ENCODE data around the gene MAGI1.

Gene MAGI1

GRCh38 chr3:65946438-65946837 is 92.3 kb downstream of the MAGI1 start:
- Histone ChIP-seq H3K27ac (replicated peaks) (no peak overlapping the region), H3K27me3 (ENCODE audit: insufficient read depth, poor library complexity, severe bottlenecking) (no peaks in the 10 kb centered on the region), H3K4me3 (replicated peaks; ENCODE audit: insufficient read depth, low read length) (no peak overlapping the region)
- no peak for DNase-seq (ENCODE audit: low read depth in 1 of 2, low spot score in 1 of 2)
- no peak for TF ChIP-seq REST (IDR thresholded peaks at IDR 0.05; ENCODE audit: insufficient replicate concordance, low read depth)
- TF ChIP-seq POLR2AphosphoS5 (IDR thresholded peaks at IDR 0.05; ENCODE audit: low read depth) = no peak
- no peak for TF ChIP-seq SPI1 (IDR thresholded peaks at IDR 0.05; ENCODE audit: borderline replicate concordance, low read depth)
- no peak for TF ChIP-seq GABPA (IDR thresholded peaks at IDR 0.05; ENCODE audit: low read depth)
- no peak for TF ChIP-seq CTCF (IDR thresholded peaks at IDR 0.05; ENCODE audit: insufficient read depth, low read length)

GRCh38 chr3:65945953-65946352 is 92.8 kb downstream of the MAGI1 start:
- no peaks in the 10 kb centered on the region for H3K27me3 ChIP-seq (ENCODE audit: insufficient read depth, poor library complexity, severe bottlenecking)
- no peak overlapping the region for H3K27ac ChIP-seq (replicated peaks)
- no peak overlapping the region for H3K4me3 ChIP-seq (replicated peaks; ENCODE audit: insufficient read depth, low read length)
- DNase-seq (ENCODE audit: low read depth in 1 of 2, low spot score in 1 of 2) = no peak
- TF ChIP-seq CTCF (IDR thresholded peaks at IDR 0.05; ENCODE audit: insufficient read depth, low read length) = no peak
- TF ChIP-seq REST (IDR thresholded peaks at IDR 0.05; ENCODE audit: insufficient replicate concordance, low read depth) = no peak
- TF ChIP-seq POLR2AphosphoS5 (IDR thresholded peaks at IDR 0.05; ENCODE audit: low read depth) = no peak
- TF ChIP-seq GABPA (IDR thresholded peaks at IDR 0.05; ENCODE audit: low read depth) = no peak
- TF ChIP-seq SPI1 (IDR thresholded peaks at IDR 0.05; ENCODE audit: borderline replicate concordance, low read depth) = no peak

- Histone ChIP-seq H3K27ac (replicated peaks) (no peak overlapping the region), H3K27me3 (ENCODE audit: insufficient read depth, poor library complexity, severe bottlenecking) (no peaks in the 10 kb centered on the region), H3K4me3 (replicated peaks; ENCODE audit: insufficient read depth, low read length) (no peak overlapping the region)
- DNase-seq (ENCODE audit: low read depth in 1 of 2, low spot score in 1 of 2) = no peak
- no peak for TF ChIP-seq SPI1 (IDR thresholded peaks at IDR 0.05; ENCODE audit: borderline replicate concordance, low read depth)
These were observed 93.2 kb downstream of the MAGI1 start for GRCh38 chr3:65945480-65945879.

- Histone ChIP-seq H3K27me3 (ENCODE audit: insufficient read depth, poor library complexity, severe bottlenecking) (no peaks in the 10 kb centered on the region), H3K4me3 (replicated peaks; ENCODE audit: insufficient read depth, low read length) (no peak overlapping the region), H3K27ac (replicated peaks) (no peak overlapping the region)
- no peak for TF ChIP-seq GABPA (IDR thresholded peaks at IDR 0.05; ENCODE audit: low read depth)
- TF ChIP-seq POLR2AphosphoS5 (IDR thresholded peaks at IDR 0.05; ENCODE audit: low read depth) = no peak
- TF ChIP-seq SPI1 (IDR thresholded peaks at IDR 0.05; ENCODE audit: borderline replicate concordance, low read depth) = no peak
- no peak for TF ChIP-seq REST (IDR thresholded peaks at IDR 0.05; ENCODE audit: insufficient replicate concordance, low read depth)
- no peak for TF ChIP-seq CTCF (IDR thresholded peaks at IDR 0.05; ENCODE audit: insufficient read depth, low read length)
- DNase-seq (ENCODE audit: low read depth in 1 of 2, low spot score in 1 of 2) = no peak
These were observed 94.5 kb downstream of the MAGI1 start for GRCh38 chr3:65944252-65944651.

Data from HL-60 (cell line).